Type B pancreatic cell (in vitro differentiated cells): Measurements from ENCODE around the gene PACSIN3. TPM values are rescaled to one million over a fixed set of nuclear protein-coding genes. Genes with fewer than 3 reads are reported as not detected.

Source experiments
- DNase-seq: peaks from one replicate; pipeline ENCODE4 v3.0.0; 2021; ENCODE audit warnings: mixed read lengths; ENCODE audit not compliant: unreplicated experiment; ENCODE audit errors: extremely low spot score
- H3K27ac Mint-ChIP-seq: 2 replicates; pipeline ENCODE4 v1.8.0; 2021; ENCODE audit warnings: mild to moderate bottlenecking, mixed read lengths
- H3K27me3 Mint-ChIP-seq: 2 replicates; pipeline ENCODE4 v1.8.0; 2021; ENCODE audit warnings: mixed read lengths
- H3K36me3 Mint-ChIP-seq: 2 replicates; pipeline ENCODE4 v1.8.0; 2021; ENCODE audit warnings: mixed read lengths
- H3K4me1 Mint-ChIP-seq: one replicate; pipeline ENCODE4 v1.8.0; 2021; ENCODE audit warnings: mixed read lengths; ENCODE audit not compliant: unreplicated experiment
- H3K4me3 Mint-ChIP-seq: 2 replicates; pipeline ENCODE4 v1.8.0; 2021; ENCODE audit warnings: mild to moderate bottlenecking, mixed read lengths
- H3K9me3 Mint-ChIP-seq: 2 replicates; pipeline ENCODE4 v1.8.0; 2021; ENCODE audit warnings: mixed read lengths
- total RNA-seq: library from RNA; stranded (reverse); gene quantifications from 2 replicates; pipeline ENCODE4 v1.2.1, GENCODE V29; 2021; ENCODE audit warnings: low replicate concordance
- TF ChIP-seq, protein P1 (sequence below): fragments of 200-600 bp; sonication (generic); conservative IDR thresholded peaks from 2 replicates; pipeline ENCODE4 v1.5.0; 2021; ENCODE audit warnings: antibody characterized with exemption, mild to moderate bottlenecking

The PACSIN3 gene
- total RNA-seq, 1 donor from 2014 or later, result 52.5 TPM

DNA sequence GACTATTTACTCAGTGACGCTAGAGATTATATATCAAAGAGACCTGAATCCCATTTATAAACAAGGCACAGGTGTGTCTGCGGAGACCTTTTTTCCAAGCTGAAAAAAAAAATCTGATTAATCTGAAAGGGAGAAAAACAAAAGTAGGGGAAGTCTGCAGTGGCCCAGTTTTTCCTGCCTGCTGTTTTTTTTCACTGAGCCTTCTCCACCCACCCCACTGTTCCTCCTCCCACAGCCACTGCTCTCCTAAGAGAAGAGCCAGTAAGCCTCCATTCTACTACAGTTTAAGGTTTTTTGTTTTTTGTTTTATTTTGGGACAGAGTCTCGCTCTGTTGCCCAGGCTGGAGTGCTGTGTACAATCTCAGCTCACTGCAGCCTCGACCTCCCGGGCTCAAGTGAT, 28.0 kb downstream of the PACSIN3 start:
- Mint-ChIP-seq H3K9me3 (no peaks in the 10 kb centered on the region), H3K36me3 (peaks cover 5% of the 10 kb centered on the region), H3K27ac (no peak overlapping the region), H3K4me3 (no peak overlapping the region), H3K27me3 (no peaks in the 10 kb centered on the region), H3K4me1 (peaks cover 13% of the 10 kb centered on the region)
- DNase-seq, result no peak
- TF ChIP-seq, protein P1, sequence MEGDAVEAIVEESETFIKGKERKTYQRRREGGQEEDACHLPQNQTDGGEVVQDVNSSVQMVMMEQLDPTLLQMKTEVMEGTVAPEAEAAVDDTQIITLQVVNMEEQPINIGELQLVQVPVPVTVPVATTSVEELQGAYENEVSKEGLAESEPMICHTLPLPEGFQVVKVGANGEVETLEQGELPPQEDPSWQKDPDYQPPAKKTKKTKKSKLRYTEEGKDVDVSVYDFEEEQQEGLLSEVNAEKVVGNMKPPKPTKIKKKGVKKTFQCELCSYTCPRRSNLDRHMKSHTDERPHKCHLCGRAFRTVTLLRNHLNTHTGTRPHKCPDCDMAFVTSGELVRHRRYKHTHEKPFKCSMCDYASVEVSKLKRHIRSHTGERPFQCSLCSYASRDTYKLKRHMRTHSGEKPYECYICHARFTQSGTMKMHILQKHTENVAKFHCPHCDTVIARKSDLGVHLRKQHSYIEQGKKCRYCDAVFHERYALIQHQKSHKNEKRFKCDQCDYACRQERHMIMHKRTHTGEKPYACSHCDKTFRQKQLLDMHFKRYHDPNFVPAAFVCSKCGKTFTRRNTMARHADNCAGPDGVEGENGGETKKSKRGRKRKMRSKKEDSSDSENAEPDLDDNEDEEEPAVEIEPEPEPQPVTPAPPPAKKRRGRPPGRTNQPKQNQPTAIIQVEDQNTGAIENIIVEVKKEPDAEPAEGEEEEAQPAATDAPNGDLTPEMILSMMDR, result no peak

DNA sequence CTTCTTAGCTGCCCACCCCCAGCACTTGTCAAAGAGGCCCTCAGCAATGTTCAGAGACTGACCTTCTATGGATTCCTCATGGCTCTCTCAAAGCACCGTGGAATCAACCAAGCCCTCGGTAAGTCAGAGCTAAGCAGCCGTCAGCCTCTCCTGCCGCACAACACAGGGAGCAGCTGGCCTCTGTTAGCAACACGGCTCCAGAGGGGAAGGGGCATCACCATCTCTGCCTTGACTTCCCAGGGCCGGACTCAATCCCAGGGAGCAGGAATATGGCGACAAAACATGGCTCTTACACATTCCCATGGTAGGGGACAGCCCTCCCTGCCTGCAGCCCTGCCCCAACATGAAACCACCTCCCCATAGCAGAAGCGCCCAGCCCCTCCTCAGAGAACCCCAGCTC, 28.4 kb downstream of the PACSIN3 start:
- Mint-ChIP-seq H3K27ac (no peak overlapping the region), H3K9me3 (no peaks in the 10 kb centered on the region), H3K4me1 (peaks cover 17% of the 10 kb centered on the region), H3K4me3 (no peak overlapping the region), H3K36me3 (peaks cover 5% of the 10 kb centered on the region), H3K27me3 (no peaks in the 10 kb centered on the region)
- TF ChIP-seq, protein P1, result no peak
- DNase-seq, result no peak

DNA sequence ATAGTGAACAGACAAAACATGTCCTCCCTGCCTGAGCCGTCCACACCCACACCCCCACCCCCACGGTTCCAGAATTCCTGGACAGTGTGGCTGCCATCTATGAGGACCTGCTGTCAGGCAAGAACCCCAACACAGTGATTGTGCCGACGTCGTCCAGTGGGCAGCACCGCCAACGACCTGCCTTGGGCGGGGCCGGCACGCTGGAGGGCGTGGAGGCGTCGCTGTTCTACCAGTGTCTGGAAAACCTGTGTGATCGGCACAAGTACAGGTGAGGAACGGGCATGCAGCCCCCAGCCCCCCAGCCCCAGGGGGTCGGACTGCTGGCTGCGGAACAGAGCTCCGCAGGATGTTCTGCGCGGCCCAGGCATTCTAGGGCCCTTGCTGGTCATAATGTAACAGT, 29.3 kb downstream of the PACSIN3 start:
- H3K36me3 Mint-ChIP-seq, result peaks cover 5% of the 10 kb centered on the region
- H3K27me3 Mint-ChIP-seq, result no peaks in the 10 kb centered on the region
- H3K9me3 Mint-ChIP-seq, result no peaks in the 10 kb centered on the region
- peaks cover 18% of the 10 kb centered on the region for H3K4me1 Mint-ChIP-seq
- DNase-seq, result no peak
- TF ChIP-seq, protein P1, result no peak
- H3K27ac Mint-ChIP-seq, result no peak overlapping the region
- H3K4me3 Mint-ChIP-seq, result no peak overlapping the region

DNA sequence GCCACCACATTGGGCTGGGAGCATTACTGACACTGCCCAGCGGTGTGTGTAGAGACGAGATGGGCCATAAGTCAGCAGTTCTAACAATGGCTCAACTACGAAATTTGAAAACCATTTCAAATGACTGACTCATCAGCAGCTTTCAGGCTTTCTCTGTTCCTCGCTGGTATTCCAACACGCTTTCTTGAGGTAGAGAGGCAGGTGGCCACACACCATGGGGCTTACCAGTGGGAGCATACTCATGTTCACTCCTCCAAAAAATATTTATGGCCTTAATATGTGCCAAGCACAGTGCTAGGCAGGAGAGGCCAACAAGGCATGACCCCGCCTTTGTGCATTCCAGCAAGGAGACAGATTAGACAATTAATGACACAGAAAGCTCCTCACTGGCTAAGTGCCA, 29.9 kb downstream of the PACSIN3 start:
- no peaks in the 10 kb centered on the region for H3K27me3 Mint-ChIP-seq
- H3K36me3 Mint-ChIP-seq, result peaks cover 5% of the 10 kb centered on the region
- no peak for DNase-seq
- no peak overlapping the region for H3K4me3 Mint-ChIP-seq
- no peak overlapping the region for H3K27ac Mint-ChIP-seq
- H3K9me3 Mint-ChIP-seq, result no peaks in the 10 kb centered on the region
- H3K4me1 Mint-ChIP-seq, result peaks cover 18% of the 10 kb centered on the region
- TF ChIP-seq, protein P1, result no peak

DNA sequence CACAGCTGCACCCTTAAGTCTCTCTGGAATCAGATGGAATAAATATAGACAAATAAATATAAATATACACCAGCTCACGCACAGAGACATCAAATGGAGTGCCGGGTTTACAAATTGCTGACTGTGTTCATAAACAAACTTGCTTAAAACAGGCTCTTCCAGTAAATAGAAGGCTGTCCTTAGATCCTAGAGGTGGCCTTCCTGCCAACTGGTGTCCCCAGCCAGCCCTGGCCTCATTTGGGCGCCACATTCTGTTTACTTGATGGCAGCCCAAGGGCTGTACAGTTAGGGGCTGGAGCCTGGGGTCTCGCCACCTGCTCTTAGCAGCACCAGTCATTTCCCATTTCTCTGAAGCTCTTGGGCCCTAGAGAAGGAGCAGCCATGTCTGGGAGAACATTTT, 30.4 kb downstream of the PACSIN3 start:
- H3K4me1 Mint-ChIP-seq, result peaks cover 18% of the 10 kb centered on the region
- no peak for DNase-seq
- no peak overlapping the region for H3K4me3 Mint-ChIP-seq
- no peaks in the 10 kb centered on the region for H3K27me3 Mint-ChIP-seq
- TF ChIP-seq, protein P1, result no peak
- H3K27ac Mint-ChIP-seq, result no peak overlapping the region
- no peaks in the 10 kb centered on the region for H3K9me3 Mint-ChIP-seq
- peaks cover 5% of the 10 kb centered on the region for H3K36me3 Mint-ChIP-seq
